Esophagus squamous epithelium (tissue), 4 donors: Measurements from ENCODE around the gene FTSJ1.

Experiments
- POLR2A ChIP-seq, 4 donors: fragments of 450-650 bp; IDR thresholded peaks; one replicate each; pipeline ENCODE4 v1.6.1; 2017; ENCODE audit warnings: antibody characterized with exemption in 4 of 4, mild to moderate bottlenecking in 4 of 4, moderate library complexity in 3 of 4
- TF ChIP-seq, protein P1 (sequence below), 6 experiments: fragments of 450-650 bp in 4 of 6; fragments of 200-600 bp in 2 of 6; sonication (generic) in 2 of 6; IDR thresholded peaks; one replicate each; pipeline ENCODE4 v1.5.1; 2016 to 2019; ENCODE audit warnings: antibody characterized with exemption in 6 of 6, mild to moderate bottlenecking in 4 of 6, moderate library complexity in 4 of 6

DNA sequence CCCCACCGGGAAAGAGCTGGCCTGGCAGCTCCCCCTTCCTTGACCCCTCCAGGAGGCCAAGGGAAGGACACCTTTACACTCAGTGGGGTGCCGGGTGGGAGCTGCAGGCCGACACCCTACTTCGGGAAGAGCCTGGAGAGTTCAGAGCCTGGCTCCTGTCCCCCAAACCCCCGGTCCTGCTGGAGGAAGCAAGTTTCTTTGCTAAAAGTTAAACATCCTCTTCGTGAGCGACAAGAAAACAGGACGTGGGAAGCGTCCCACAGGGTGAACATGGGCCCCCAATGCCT, 2.4 kb upstream of the FTSJ1 start:
- TF ChIP-seq, protein P1, sequence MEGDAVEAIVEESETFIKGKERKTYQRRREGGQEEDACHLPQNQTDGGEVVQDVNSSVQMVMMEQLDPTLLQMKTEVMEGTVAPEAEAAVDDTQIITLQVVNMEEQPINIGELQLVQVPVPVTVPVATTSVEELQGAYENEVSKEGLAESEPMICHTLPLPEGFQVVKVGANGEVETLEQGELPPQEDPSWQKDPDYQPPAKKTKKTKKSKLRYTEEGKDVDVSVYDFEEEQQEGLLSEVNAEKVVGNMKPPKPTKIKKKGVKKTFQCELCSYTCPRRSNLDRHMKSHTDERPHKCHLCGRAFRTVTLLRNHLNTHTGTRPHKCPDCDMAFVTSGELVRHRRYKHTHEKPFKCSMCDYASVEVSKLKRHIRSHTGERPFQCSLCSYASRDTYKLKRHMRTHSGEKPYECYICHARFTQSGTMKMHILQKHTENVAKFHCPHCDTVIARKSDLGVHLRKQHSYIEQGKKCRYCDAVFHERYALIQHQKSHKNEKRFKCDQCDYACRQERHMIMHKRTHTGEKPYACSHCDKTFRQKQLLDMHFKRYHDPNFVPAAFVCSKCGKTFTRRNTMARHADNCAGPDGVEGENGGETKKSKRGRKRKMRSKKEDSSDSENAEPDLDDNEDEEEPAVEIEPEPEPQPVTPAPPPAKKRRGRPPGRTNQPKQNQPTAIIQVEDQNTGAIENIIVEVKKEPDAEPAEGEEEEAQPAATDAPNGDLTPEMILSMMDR (IDR thresholded peaks at IDR 0.05): no peak
- TF ChIP-seq POLR2A (IDR thresholded peaks at IDR 0.05): no peak
